Renal cortex interstitium (tissue), 11 donors: Measurements from ENCODE around the gene MCIDAS. TPM values are rescaled to one million over a fixed set of nuclear protein-coding genes. Genes with fewer than 3 reads are reported as not detected.

Experiments used
- DNase-seq, 11 donors: peaks; one replicate each; pipeline ENCODE4 v3.0.0-alpha.2; 2013; ENCODE audit warnings: low read depth in 9 of 11, low spot score in 4 of 11; ENCODE audit errors: extremely low read depth in 1 of 11
- polyA plus RNA-seq, 3 donors: library from polyadenylated mRNA; unstranded; fragments of 120-200 nt; gene quantifications; one replicate each; pipeline ENCODE4 v1.2.1, GENCODE V29; 2013; ENCODE audit not compliant: insufficient read length in 3 of 3

MCIDAS gene
- polyA plus RNA-seq, 3 donors, result 0.56 to 0.79 (median 0.59) TPM

GRCh38 chr5:55172937-55173686 lies 54.0 kb downstream of the MCIDAS start, which contains the start of gene CDC20B:
Gene CDC20B, minus strand, starts transcription at chr5:55173177. Its CDS starts 177 bp downstream, at chr5:55173000.
- DNase-seq, result peak in 7 of 11 donors; percentile 41 to 75 (median 69)

- DNase-seq, result peak in 9 of 11 donors; percentile 68 to 91 (median 72)
Measured at GRCh38 chr5:55172051-55172899, 54.8 kb downstream of the MCIDAS start.

GRCh38 chr5:55171471-55171870 lies 55.6 kb downstream of the MCIDAS start:
- no peak for DNase-seq

Other genes starting within 250 kb of the MCIDAS start
- gene ESM1, start 241.7 kb downstream of the MCIDAS start, polyA plus RNA-seq, result 10 to 100 TPM in 2 of 3 donors, 1 to 10 TPM in 1; 6.2 to 11.2 (median 10.8) TPM
- under 1 TPM in 2 of 3 donors, not detected in 1; 0.09 to 0.20 TPM for gene GZMK, start 203.1 kb downstream of the MCIDAS start, polyA plus RNA-seq
- gene GZMA, start 124.7 kb downstream of the MCIDAS start, polyA plus RNA-seq, result under 1 TPM; 0.27 to 0.50 (median 0.42) TPM
- gene GPX8, start 67.1 kb downstream of the MCIDAS start, polyA plus RNA-seq, result 10 to 100 TPM; 77.0 to 85.7 (median 83.1) TPM
- under 1 TPM; 0.40 to 0.77 (median 0.59) TPM for gene CDC20B, start 54.1 kb downstream of the MCIDAS start, polyA plus RNA-seq
- 1 to 10 TPM; 3.8 to 7.1 (median 6.2) TPM for gene CCNO, start 6.3 kb upstream of the MCIDAS start, polyA plus RNA-seq
- gene DHX29, start 80.4 kb upstream of the MCIDAS start, polyA plus RNA-seq, result 10 to 100 TPM; 39.2 to 45.0 (median 39.3) TPM
- gene MTREX, start 80.7 kb upstream of the MCIDAS start, polyA plus RNA-seq, result 10 to 100 TPM; 92.3 to 97.3 (median 97.2) TPM